Measurements from ENCODE around the gene MOCS3. TPM values are rescaled to one million over a fixed set of nuclear protein-coding genes. Genes with fewer than 3 reads are reported as not detected.

MOCS3 gene
- total RNA-seq, 1 experiment from 2014 or later: 6.0 TPM

DNA sequence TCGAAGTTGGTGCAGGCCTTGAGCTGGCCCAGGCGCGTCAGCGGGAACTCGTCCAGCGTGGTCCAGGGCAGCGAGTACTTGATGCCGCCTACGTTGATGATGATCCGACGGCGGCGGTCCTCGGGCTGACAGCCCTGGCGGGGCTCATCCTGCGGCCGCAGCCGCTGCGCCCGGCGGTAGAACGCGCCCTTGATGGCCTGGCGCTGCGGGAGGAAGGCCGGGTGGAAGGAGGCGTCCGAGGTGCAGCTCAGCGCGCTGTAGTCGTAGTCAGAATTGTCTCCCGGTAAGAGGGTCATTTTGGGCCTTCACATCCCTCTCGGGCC, 51.4 kb downstream of the MOCS3 start (continued):
- TF ChIP-seq, protein P1, sequence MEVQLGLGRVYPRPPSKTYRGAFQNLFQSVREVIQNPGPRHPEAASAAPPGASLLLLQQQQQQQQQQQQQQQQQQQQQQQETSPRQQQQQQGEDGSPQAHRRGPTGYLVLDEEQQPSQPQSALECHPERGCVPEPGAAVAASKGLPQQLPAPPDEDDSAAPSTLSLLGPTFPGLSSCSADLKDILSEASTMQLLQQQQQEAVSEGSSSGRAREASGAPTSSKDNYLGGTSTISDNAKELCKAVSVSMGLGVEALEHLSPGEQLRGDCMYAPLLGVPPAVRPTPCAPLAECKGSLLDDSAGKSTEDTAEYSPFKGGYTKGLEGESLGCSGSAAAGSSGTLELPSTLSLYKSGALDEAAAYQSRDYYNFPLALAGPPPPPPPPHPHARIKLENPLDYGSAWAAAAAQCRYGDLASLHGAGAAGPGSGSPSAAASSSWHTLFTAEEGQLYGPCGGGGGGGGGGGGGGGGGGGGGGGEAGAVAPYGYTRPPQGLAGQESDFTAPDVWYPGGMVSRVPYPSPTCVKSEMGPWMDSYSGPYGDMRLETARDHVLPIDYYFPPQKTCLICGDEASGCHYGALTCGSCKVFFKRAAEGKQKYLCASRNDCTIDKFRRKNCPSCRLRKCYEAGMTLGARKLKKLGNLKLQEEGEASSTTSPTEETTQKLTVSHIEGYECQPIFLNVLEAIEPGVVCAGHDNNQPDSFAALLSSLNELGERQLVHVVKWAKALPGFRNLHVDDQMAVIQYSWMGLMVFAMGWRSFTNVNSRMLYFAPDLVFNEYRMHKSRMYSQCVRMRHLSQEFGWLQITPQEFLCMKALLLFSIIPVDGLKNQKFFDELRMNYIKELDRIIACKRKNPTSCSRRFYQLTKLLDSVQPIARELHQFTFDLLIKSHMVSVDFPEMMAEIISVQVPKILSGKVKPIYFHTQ (CRISPR knock-in tag; IDR thresholded peaks at IDR 0.05): no peak
- TF ChIP-seq, protein P2, sequence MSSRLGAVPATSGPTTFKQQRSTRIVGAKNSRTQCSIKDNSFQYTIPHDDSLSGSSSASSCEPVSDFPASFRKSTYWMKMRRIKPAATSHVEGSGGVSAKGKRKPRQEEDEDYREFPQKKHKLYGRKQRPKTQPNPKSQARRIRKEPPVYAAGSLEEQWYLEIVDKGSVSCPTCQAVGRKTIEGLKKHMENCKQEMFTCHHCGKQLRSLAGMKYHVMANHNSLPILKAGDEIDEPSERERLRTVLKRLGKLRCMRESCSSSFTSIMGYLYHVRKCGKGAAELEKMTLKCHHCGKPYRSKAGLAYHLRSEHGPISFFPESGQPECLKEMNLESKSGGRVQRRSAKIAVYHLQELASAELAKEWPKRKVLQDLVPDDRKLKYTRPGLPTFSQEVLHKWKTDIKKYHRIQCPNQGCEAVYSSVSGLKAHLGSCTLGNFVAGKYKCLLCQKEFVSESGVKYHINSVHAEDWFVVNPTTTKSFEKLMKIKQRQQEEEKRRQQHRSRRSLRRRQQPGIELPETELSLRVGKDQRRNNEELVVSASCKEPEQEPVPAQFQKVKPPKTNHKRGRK (CRISPR knock-in tag; IDR thresholded peaks at IDR 0.05; ENCODE audit: borderline replicate concordance): no peak
- TF ChIP-seq, protein P3, sequence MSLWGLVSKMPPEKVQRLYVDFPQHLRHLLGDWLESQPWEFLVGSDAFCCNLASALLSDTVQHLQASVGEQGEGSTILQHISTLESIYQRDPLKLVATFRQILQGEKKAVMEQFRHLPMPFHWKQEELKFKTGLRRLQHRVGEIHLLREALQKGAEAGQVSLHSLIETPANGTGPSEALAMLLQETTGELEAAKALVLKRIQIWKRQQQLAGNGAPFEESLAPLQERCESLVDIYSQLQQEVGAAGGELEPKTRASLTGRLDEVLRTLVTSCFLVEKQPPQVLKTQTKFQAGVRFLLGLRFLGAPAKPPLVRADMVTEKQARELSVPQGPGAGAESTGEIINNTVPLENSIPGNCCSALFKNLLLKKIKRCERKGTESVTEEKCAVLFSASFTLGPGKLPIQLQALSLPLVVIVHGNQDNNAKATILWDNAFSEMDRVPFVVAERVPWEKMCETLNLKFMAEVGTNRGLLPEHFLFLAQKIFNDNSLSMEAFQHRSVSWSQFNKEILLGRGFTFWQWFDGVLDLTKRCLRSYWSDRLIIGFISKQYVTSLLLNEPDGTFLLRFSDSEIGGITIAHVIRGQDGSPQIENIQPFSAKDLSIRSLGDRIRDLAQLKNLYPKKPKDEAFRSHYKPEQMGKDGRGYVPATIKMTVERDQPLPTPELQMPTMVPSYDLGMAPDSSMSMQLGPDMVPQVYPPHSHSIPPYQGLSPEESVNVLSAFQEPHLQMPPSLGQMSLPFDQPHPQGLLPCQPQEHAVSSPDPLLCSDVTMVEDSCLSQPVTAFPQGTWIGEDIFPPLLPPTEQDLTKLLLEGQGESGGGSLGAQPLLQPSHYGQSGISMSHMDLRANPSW (CRISPR knock-in tag; conservative IDR thresholded peaks at IDR 0.05; ENCODE audit: low read depth): no peak
- no peak for TF ChIP-seq SMAD3 (CRISPR knock-in tag; IDR thresholded peaks at IDR 0.05; ENCODE audit: borderline replicate concordance)
- TF ChIP-seq HMGA2 (CRISPR knock-in tag; IDR thresholded peaks at IDR 0.05): no peak
- TF ChIP-seq TEAD4 (CRISPR knock-in tag; IDR thresholded peaks at IDR 0.05): no peak
- TF ChIP-seq, protein P4, sequence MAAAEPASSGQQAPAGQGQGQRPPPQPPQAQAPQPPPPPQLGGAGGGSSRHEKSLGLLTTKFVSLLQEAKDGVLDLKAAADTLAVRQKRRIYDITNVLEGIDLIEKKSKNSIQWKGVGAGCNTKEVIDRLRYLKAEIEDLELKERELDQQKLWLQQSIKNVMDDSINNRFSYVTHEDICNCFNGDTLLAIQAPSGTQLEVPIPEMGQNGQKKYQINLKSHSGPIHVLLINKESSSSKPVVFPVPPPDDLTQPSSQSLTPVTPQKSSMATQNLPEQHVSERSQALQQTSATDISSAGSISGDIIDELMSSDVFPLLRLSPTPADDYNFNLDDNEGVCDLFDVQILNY (CRISPR knock-in tag; IDR thresholded peaks at IDR 0.05): no peak
- TF ChIP-seq GTF2I (CRISPR knock-in tag; conservative IDR thresholded peaks at IDR 0.05): no peak
- TF ChIP-seq TCF7 (CRISPR knock-in tag; IDR thresholded peaks at IDR 0.05; ENCODE audit: low read depth): no peak
- TF ChIP-seq NR2C2 (CRISPR knock-in tag; IDR thresholded peaks at IDR 0.05): no peak
- TF ChIP-seq, protein P5, sequence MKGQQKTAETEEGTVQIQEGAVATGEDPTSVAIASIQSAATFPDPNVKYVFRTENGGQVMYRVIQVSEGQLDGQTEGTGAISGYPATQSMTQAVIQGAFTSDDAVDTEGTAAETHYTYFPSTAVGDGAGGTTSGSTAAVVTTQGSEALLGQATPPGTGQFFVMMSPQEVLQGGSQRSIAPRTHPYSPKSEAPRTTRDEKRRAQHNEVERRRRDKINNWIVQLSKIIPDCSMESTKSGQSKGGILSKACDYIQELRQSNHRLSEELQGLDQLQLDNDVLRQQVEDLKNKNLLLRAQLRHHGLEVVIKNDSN (CRISPR knock-in tag; IDR thresholded peaks at IDR 0.05): no peak
- no peak for TF ChIP-seq ZNF396 (CRISPR knock-in tag; IDR thresholded peaks at IDR 0.05; ENCODE audit: borderline replicate concordance)

DNA sequence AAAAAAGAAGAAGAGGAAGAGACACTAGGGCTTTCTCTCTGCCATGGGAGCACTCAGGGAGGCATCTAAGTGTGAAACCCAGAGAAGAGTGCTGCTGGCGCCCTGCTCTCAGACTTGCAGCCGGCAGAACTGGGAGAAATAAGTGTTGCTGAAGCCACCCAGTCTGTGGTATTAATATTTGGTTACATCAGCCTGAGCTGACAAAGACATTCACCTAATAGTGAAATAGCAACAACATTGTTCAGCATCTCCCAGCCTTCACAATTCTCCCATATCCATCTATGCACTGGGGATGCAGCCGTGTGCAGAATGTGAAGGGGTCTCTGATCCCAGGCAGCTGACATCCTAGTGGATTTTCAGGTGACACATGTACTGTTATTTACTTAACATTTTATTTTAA, 52.3 kb downstream of the MOCS3 start:
- no peak overlapping the region for H3K27ac Mint-ChIP-seq
- no peaks in the 10 kb centered on the region for H3K27me3 Mint-ChIP-seq (ENCODE audit: low read depth)
- ATAC-seq (no peak), DNase-seq (ENCODE audit: low spot score) (no peak)
- H3K9me3 Mint-ChIP-seq: no peaks in the 10 kb centered on the region
- ChIA-PET POLR2A (no interaction called here), CTCF (no interaction called here)
- peaks cover 10% of the 10 kb centered on the region for H3K36me3 Mint-ChIP-seq
- H3K4me1 Mint-ChIP-seq: peaks cover 21% of the 10 kb centered on the region
- H3K4me3 Mint-ChIP-seq: no peak overlapping the region
- TF ChIP-seq ZNF317 (CRISPR knock-in tag; IDR thresholded peaks at IDR 0.05; ENCODE audit: borderline replicate concordance, low read depth) (no peak), ZBTB21 (CRISPR knock-in tag; IDR thresholded peaks at IDR 0.05; ENCODE audit: borderline replicate concordance) (no peak), ETV6 (CRISPR knock-in tag; IDR thresholded peaks at IDR 0.05) (no peak), PRRX2 (CRISPR knock-in tag; IDR thresholded peaks at IDR 0.05) (no peak), EMX1 (CRISPR knock-in tag; IDR thresholded peaks at IDR 0.05) (no peak), ESRRA (CRISPR knock-in tag; IDR thresholded peaks at IDR 0.05; ENCODE audit: borderline replicate concordance) (no peak), IRF2 (CRISPR knock-in tag; IDR thresholded peaks at IDR 0.05; ENCODE audit: borderline replicate concordance, low read depth) (no peak)
- TF ChIP-seq, protein P2 (CRISPR knock-in tag; IDR thresholded peaks at IDR 0.05; ENCODE audit: borderline replicate concordance): no peak
- TF ChIP-seq, protein P6, sequence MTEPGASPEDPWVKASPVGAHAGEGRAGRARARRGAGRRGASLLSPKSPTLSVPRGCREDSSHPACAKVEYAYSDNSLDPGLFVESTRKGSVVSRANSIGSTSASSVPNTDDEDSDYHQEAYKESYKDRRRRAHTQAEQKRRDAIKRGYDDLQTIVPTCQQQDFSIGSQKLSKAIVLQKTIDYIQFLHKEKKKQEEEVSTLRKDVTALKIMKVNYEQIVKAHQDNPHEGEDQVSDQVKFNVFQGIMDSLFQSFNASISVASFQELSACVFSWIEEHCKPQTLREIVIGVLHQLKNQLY (CRISPR knock-in tag; IDR thresholded peaks at IDR 0.05): no peak
- TF ChIP-seq, protein P7, sequence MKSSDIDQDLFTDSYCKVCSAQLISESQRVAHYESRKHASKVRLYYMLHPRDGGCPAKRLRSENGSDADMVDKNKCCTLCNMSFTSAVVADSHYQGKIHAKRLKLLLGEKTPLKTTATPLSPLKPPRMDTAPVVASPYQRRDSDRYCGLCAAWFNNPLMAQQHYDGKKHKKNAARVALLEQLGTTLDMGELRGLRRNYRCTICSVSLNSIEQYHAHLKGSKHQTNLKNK (CRISPR knock-in tag; IDR thresholded peaks at IDR 0.05): no peak
- TF ChIP-seq, protein P8, sequence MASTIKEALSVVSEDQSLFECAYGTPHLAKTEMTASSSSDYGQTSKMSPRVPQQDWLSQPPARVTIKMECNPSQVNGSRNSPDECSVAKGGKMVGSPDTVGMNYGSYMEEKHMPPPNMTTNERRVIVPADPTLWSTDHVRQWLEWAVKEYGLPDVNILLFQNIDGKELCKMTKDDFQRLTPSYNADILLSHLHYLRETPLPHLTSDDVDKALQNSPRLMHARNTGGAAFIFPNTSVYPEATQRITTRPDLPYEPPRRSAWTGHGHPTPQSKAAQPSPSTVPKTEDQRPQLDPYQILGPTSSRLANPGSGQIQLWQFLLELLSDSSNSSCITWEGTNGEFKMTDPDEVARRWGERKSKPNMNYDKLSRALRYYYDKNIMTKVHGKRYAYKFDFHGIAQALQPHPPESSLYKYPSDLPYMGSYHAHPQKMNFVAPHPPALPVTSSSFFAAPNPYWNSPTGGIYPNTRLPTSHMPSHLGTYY (CRISPR knock-in tag; IDR thresholded peaks at IDR 0.05): no peak
- TF ChIP-seq, protein P5 (CRISPR knock-in tag; IDR thresholded peaks at IDR 0.05): no peak
- TF ChIP-seq, protein P9, sequence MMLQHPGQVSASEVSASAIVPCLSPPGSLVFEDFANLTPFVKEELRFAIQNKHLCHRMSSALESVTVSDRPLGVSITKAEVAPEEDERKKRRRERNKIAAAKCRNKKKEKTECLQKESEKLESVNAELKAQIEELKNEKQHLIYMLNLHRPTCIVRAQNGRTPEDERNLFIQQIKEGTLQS (CRISPR knock-in tag; conservative IDR thresholded peaks at IDR 0.05): no peak

Measured in WTC11 (cell line).